HepG2 (cell line): ENCODE measurements around the gene SPTAN1. TPM values are rescaled to one million over a fixed set of nuclear protein-coding genes. Genes with fewer than 3 reads are reported as not detected.

Experiments used
- ARID2 ChIP-seq: sonication (generic); formaldehyde crosslinking; IDR thresholded peaks from 2 replicates; pipeline ENCODE4 v1.8.1; 2022; ENCODE audit warnings: mild to moderate bottlenecking, missing genetic modification reagents, borderline replicate concordance
- BRCA1 ChIP-seq: sonication (generic); formaldehyde crosslinking; IDR thresholded peaks from 2 replicates; pipeline ENCODE4 v1.4.0; 2020; ENCODE audit warnings: missing genetic modification reagents
- GABPB1 ChIP-seq: IDR thresholded peaks from 2 replicates; pipeline ENCODE4 v1.6.1; 2016; ENCODE audit warnings: mild to moderate bottlenecking, missing genetic modification reagents, moderate library complexity, missing compliant biosample characterization
- HDAC2 ChIP-seq: sonication (generic); formaldehyde crosslinking; IDR thresholded peaks from 2 replicates; pipeline ENCODE4 v1.4.0; 2020; ENCODE audit warnings: missing genetic modification reagents
- MYC ChIP-seq: sonication (generic); formaldehyde crosslinking; IDR thresholded peaks from 2 replicates; pipeline ENCODE4 v1.9.0; 2021; ENCODE audit warnings: missing genetic modification reagents, borderline replicate concordance
- PATZ1 ChIP-seq: sonication (generic); formaldehyde crosslinking; IDR thresholded peaks from 2 replicates; pipeline ENCODE4 v1.4.0; 2020; ENCODE audit warnings: missing genetic modification reagents
- SCMH1 ChIP-seq: sonication (generic); formaldehyde crosslinking; IDR thresholded peaks from 2 replicates; pipeline ENCODE4 v1.9.0; 2021; ENCODE audit warnings: missing genetic modification reagents, mild to moderate bottlenecking, borderline replicate concordance
- SP140L ChIP-seq: sonication (generic); formaldehyde crosslinking; IDR thresholded peaks from 2 replicates; pipeline ENCODE4 v1.4.0; 2020; ENCODE audit warnings: missing genetic modification reagents, borderline replicate concordance
- STAG1 ChIP-seq: sonication (generic); formaldehyde crosslinking; IDR thresholded peaks from 2 replicates; pipeline ENCODE4 v1.4.0; 2020; ENCODE audit warnings: missing genetic modification reagents
- TARDBP ChIP-seq: sonication (generic); formaldehyde crosslinking; IDR thresholded peaks from 2 replicates; pipeline ENCODE4 v1.8.0; 2022; ENCODE audit warnings: mild to moderate bottlenecking, missing genetic modification reagents
- ZBTB7B ChIP-seq: sonication (generic); formaldehyde crosslinking; IDR thresholded peaks from 2 replicates; pipeline ENCODE4 v1.4.0; 2020; ENCODE audit warnings: missing genetic modification reagents
- ZMAT3 ChIP-seq: sonication (generic); formaldehyde crosslinking; conservative IDR thresholded peaks from 2 replicates; pipeline ENCODE4 v1.7.0; 2021; ENCODE audit warnings: missing genetic modification reagents
- ZNF124 ChIP-seq: sonication (generic); formaldehyde crosslinking; IDR thresholded peaks from 2 replicates; pipeline ENCODE4 v1.4.0; 2020; ENCODE audit warnings: missing genetic modification reagents
- ZNF256 ChIP-seq: sonication (generic); formaldehyde crosslinking; conservative IDR thresholded peaks from 2 replicates; pipeline ENCODE4 v1.4.0; 2020; ENCODE audit warnings: missing genetic modification reagents
- ZNF296 ChIP-seq: sonication (generic); formaldehyde crosslinking; conservative IDR thresholded peaks from 2 replicates; pipeline ENCODE4 v1.5.0; 2020; ENCODE audit warnings: mild to moderate bottlenecking, missing genetic modification reagents
- ZNF33B ChIP-seq: sonication (generic); formaldehyde crosslinking; IDR thresholded peaks from 2 replicates; pipeline ENCODE4 v1.5.1; 2020; ENCODE audit warnings: mild to moderate bottlenecking, missing genetic modification reagents
- ZNF382 ChIP-seq: sonication (generic); formaldehyde crosslinking; IDR thresholded peaks from 2 replicates; pipeline ENCODE4 v1.5.0; 2020; ENCODE audit warnings: missing genetic modification reagents, mild to moderate bottlenecking, borderline replicate concordance
- ZNF414 ChIP-seq: sonication (generic); formaldehyde crosslinking; IDR thresholded peaks from 2 replicates; pipeline ENCODE4 v1.5.0; 2020; ENCODE audit warnings: missing genetic modification reagents
- ZSCAN25 ChIP-seq: sonication (generic); formaldehyde crosslinking; IDR thresholded peaks from 2 replicates; pipeline ENCODE4 v1.8.0; 2022; ENCODE audit warnings: mild to moderate bottlenecking, missing genetic modification reagents
- polyA plus RNA-seq, 8 experiments: library from polyadenylated mRNA; depleted of rRNA in 3 of 8; stranded (reverse) in 7 of 8; unstranded in 1 of 8; fragments of >200 nt; fragmentation: Illumina TruSeq in 4 of 8; extraction: Trizol in 4 of 8; gene quantifications; 2 replicates each; pipeline versions ENCODE4 v1.2.1 to v1.2.3, GENCODE V29; 2011 to 2016; ENCODE audit warnings: low read depth in 4 of 8, missing spikeins in 1 of 8, mixed read lengths in 1 of 8; ENCODE audit not compliant: insufficient read depth in 1 of 8
- total RNA-seq, 5 experiments: library from RNA; depleted of rRNA; stranded (reverse); fragments of >200 nt; fragmentation: Illumina TruSeq; extraction: Trizol; gene quantifications; 2 replicates each; pipeline ENCODE4 v1.2.3, GENCODE V29; 2016; ENCODE audit warnings: low read depth in 1 of 5
- TF ChIP-seq, protein P1 (sequence below): sonication (generic); formaldehyde crosslinking; IDR thresholded peaks from 2 replicates; pipeline ENCODE4 v1.4.0; 2020; ENCODE audit warnings: low read depth, missing genetic modification reagents
- TF ChIP-seq, protein P2 (sequence below): sonication (generic); formaldehyde crosslinking; IDR thresholded peaks from 2 replicates; pipeline ENCODE4 v1.4.0; 2020; ENCODE audit warnings: mild to moderate bottlenecking, missing genetic modification reagents

SPTAN1 gene
- total and polyA plus RNA-seq, 2 of the 13 experiments (the other 11 are each of a cell fraction or from before 2014, with no cell fraction given) = 106 to 111 TPM

- TF ChIP-seq SCMH1 (CRISPR knock-in tag) (no peak), ZNF124 (no peak), GABPB1 (CRISPR knock-in tag) (peak; percentile 59), ARID2 (0 out of 2 replicates have a peak, but pooled peaks have one; percentile 76), STAG1 (CRISPR knock-in tag) (peak; percentile 62), ZBTB7B (CRISPR knock-in tag) (peak; percentile 74), ZNF296 (CRISPR knock-in tag) (no peak), ZNF256 (CRISPR knock-in tag) (no peak), BRCA1 (CRISPR knock-in tag) (no peak), HDAC2 (peak; percentile 35; the same call in 1 of the 2 replicates), ZNF414 (CRISPR knock-in tag) (peak; percentile 39; the same call in 1 of the 2 replicates), ZNF382 (CRISPR knock-in tag) (no peak), PATZ1 (CRISPR knock-in tag) (peak; percentile 20), ZNF33B (CRISPR knock-in tag) (no peak), ZMAT3 (peak; percentile 64), TARDBP (CRISPR knock-in tag) (no peak), MYC (CRISPR knock-in tag) (peak; percentile 10; the same call in 1 of the 2 replicates), ZSCAN25 (CRISPR knock-in tag) (no peak), SP140L (CRISPR knock-in tag) (no peak)
- TF ChIP-seq, protein P1, sequence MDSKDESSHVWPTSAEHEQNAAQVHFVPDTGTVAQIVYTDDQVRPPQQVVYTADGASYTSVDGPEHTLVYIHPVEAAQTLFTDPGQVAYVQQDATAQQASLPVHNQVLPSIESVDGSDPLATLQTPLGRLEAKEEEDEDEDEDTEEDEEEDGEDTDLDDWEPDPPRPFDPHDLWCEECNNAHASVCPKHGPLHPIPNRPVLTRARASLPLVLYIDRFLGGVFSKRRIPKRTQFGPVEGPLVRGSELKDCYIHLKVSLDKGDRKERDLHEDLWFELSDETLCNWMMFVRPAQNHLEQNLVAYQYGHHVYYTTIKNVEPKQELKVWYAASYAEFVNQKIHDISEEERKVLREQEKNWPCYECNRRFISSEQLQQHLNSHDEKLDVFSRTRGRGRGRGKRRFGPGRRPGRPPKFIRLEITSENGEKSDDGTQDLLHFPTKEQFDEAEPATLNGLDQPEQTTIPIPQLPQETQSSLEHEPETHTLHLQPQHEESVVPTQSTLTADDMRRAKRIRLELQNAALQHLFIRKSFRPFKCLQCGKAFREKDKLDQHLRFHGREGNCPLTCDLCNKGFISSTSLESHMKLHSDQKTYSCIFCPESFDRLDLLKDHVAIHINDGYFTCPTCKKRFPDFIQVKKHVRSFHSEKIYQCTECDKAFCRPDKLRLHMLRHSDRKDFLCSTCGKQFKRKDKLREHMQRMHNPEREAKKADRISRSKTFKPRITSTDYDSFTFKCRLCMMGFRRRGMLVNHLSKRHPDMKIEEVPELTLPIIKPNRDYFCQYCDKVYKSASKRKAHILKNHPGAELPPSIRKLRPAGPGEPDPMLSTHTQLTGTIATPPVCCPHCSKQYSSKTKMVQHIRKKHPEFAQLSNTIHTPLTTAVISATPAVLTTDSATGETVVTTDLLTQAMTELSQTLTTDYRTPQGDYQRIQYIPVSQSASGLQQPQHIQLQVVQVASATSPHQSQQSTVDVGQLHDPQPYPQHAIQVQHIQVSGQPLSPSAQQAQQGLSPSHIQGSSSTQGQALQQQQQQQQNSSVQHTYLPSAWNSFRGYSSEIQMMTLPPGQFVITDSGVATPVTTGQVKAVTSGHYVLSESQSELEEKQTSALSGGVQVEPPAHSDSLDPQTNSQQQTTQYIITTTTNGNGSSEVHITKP = 0 out of 2 replicates have a peak, but pooled peaks have one; percentile 19
- TF ChIP-seq, protein P2, sequence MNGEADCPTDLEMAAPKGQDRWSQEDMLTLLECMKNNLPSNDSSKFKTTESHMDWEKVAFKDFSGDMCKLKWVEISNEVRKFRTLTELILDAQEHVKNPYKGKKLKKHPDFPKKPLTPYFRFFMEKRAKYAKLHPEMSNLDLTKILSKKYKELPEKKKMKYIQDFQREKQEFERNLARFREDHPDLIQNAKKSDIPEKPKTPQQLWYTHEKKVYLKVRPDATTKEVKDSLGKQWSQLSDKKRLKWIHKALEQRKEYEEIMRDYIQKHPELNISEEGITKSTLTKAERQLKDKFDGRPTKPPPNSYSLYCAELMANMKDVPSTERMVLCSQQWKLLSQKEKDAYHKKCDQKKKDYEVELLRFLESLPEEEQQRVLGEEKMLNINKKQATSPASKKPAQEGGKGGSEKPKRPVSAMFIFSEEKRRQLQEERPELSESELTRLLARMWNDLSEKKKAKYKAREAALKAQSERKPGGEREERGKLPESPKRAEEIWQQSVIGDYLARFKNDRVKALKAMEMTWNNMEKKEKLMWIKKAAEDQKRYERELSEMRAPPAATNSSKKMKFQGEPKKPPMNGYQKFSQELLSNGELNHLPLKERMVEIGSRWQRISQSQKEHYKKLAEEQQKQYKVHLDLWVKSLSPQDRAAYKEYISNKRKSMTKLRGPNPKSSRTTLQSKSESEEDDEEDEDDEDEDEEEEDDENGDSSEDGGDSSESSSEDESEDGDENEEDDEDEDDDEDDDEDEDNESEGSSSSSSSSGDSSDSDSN (CRISPR knock-in tag) = peak; percentile 50; the same call in 1 of the 2 replicates
These were observed 83.1 kb downstream of the SPTAN1 start (continued) for GRCh38 chr9:128635266-128636023.
